Stimulated activated CD4-positive, alpha-beta T cell treated with anti-CD3 and anti-CD28 coated beads, Interleukin-4, amount 100 ng/mL, for 48 hours (primary cell): ENCODE data around the gene SLC43A2.
"Not testable (repeated sequence)": the region's sequence is repeated elsewhere in the genome, so short reads cannot be mapped to it uniquely, and the experiment has no call there.

Experiments
- DNase-seq, 2 donors: peaks; one replicate each; pipeline ENCODE4 v3.0.0-alpha.2; 2020; ENCODE audit warnings: low read depth in 2 of 2

SLC43A2 gene

GRCh38 chr17:1539811-1540210, 88.8 kb downstream of the SLC43A2 start:
- no peak for DNase-seq

GRCh38 chr17:1535737-1536136, 92.9 kb downstream of the SLC43A2 start:
- DNase-seq = no peak

GRCh38 chr17:1533661-1534325, 94.8 kb downstream of the SLC43A2 start:
- no peak for DNase-seq

GRCh38 chr17:1532836-1533602, 95.6 kb downstream of the SLC43A2 start:
- DNase-seq = peak in 1 of 2 donors; percentile 15

GRCh38 chr17:1529863-1530262, 98.8 kb downstream of the SLC43A2 start:
- no peak for DNase-seq

- not testable (repeated sequence) for DNase-seq
These were observed 101.8 kb downstream of the SLC43A2 start for GRCh38 chr17:1526876-1527275.

- DNase-seq = no peak
These were observed 106.0 kb downstream of the SLC43A2 start for GRCh38 chr17:1522626-1523025.

- no peak for DNase-seq
These were observed 107.5 kb downstream of the SLC43A2 start for GRCh38 chr17:1521086-1521640.

GRCh38 chr17:1519678-1520077, 109.0 kb downstream of the SLC43A2 start:
- no peak for DNase-seq
